Measurements from ENCODE around the gene CLDN7.

Gene CLDN7

GRCh38 chr17:7256766-7257456 lies 5.4 kb downstream of the CLDN7 start:
- H3K4me1 ChIP-seq (ENCODE audit: insufficient read depth, low read length, poor library complexity, severe bottlenecking): peaks cover 13% of the 10 kb centered on the region
- H4K20me1 ChIP-seq (ENCODE audit: insufficient read depth, low read length, poor library complexity, severe bottlenecking): peaks cover 9% of the 10 kb centered on the region
- peaks cover 29% of the 10 kb centered on the region; the same call in 1 of the 2 replicates for H3K36me3 ChIP-seq (ENCODE audit: insufficient read depth, low read length)
- TF ChIP-seq EZH2phosphoT487 (IDR thresholded peaks at IDR 0.05; ENCODE audit: borderline replicate concordance) (no peak), CTCF (conservative IDR thresholded peaks at IDR 0.05; ENCODE audit: low read length) (no peak)
- H2AFZ ChIP-seq (ENCODE audit: low read length): no peak overlapping the region
- H3K4me2 ChIP-seq (ENCODE audit: low read depth, low read length, poor library complexity, severe bottlenecking): no peak overlapping the region
- no peaks in the 10 kb centered on the region for H3K9me2 ChIP-seq (replicated peaks; ENCODE audit: low read depth, low read length)
- H3K27me3 ChIP-seq (ENCODE audit: insufficient read depth, low read length, poor library complexity, severe bottlenecking): no peaks in the 10 kb centered on the region
- no peak overlapping the region for H3K4me3 ChIP-seq (ENCODE audit: low read length, poor library complexity, severe bottlenecking)
- peaks cover 25% of the 10 kb centered on the region for H3K79me2 ChIP-seq (ENCODE audit: insufficient read depth, low read length)
- H3K9me3 ChIP-seq (ENCODE audit: insufficient read depth, low read depth, low read length): no peaks in the 10 kb centered on the region
- H3K9ac ChIP-seq (ENCODE audit: low read depth, low read length, poor library complexity, severe bottlenecking): no peak overlapping the region
- H3F3A ChIP-seq (ENCODE audit: low read depth): no peaks in the 10 kb centered on the region

GRCh38 chr17:7254511-7254910 lies 7.8 kb downstream of the CLDN7 start:
- Histone ChIP-seq H3K79me2 (ENCODE audit: insufficient read depth, low read length) (peaks cover 44% of the 10 kb centered on the region), H2AFZ (ENCODE audit: low read length) (no peak overlapping the region), H3K4me2 (ENCODE audit: low read depth, low read length, poor library complexity, severe bottlenecking) (no peak overlapping the region), H3K36me3 (ENCODE audit: insufficient read depth, low read length) (peaks cover 29% of the 10 kb centered on the region; the same call in 1 of the 2 replicates), H3K4me3 (ENCODE audit: low read length, poor library complexity, severe bottlenecking) (no peak overlapping the region), H3K4me1 (ENCODE audit: insufficient read depth, low read length, poor library complexity, severe bottlenecking) (peaks cover 26% of the 10 kb centered on the region), H3K9me3 (ENCODE audit: insufficient read depth, low read depth, low read length) (no peaks in the 10 kb centered on the region), H3K9ac (ENCODE audit: low read depth, low read length, poor library complexity, severe bottlenecking) (no peak overlapping the region), H3F3A (ENCODE audit: low read depth) (no peaks in the 10 kb centered on the region), H3K27me3 (ENCODE audit: insufficient read depth, low read length, poor library complexity, severe bottlenecking) (no peaks in the 10 kb centered on the region), H3K9me2 (replicated peaks; ENCODE audit: low read depth, low read length) (no peaks in the 10 kb centered on the region), H4K20me1 (ENCODE audit: insufficient read depth, low read length, poor library complexity, severe bottlenecking) (peaks cover 24% of the 10 kb centered on the region)
- TF ChIP-seq EZH2phosphoT487 (IDR thresholded peaks at IDR 0.05; ENCODE audit: borderline replicate concordance) (no peak), CTCF (conservative IDR thresholded peaks at IDR 0.05; ENCODE audit: low read length) (no peak)

- Histone ChIP-seq H3K9ac (ENCODE audit: low read depth, low read length, poor library complexity, severe bottlenecking) (peak overlapping the region; percentile 87), H3K4me1 (ENCODE audit: insufficient read depth, low read length, poor library complexity, severe bottlenecking) (peaks cover 37% of the 10 kb centered on the region), H3F3A (ENCODE audit: low read depth) (no peaks in the 10 kb centered on the region), H3K9me3 (ENCODE audit: insufficient read depth, low read depth, low read length) (no peaks in the 10 kb centered on the region), H4K20me1 (ENCODE audit: insufficient read depth, low read length, poor library complexity, severe bottlenecking) (peaks cover 35% of the 10 kb centered on the region), H3K27me3 (ENCODE audit: insufficient read depth, low read length, poor library complexity, severe bottlenecking) (no peaks in the 10 kb centered on the region), H2AFZ (ENCODE audit: low read length) (no peak overlapping the region), H3K9me2 (replicated peaks; ENCODE audit: low read depth, low read length) (no peaks in the 10 kb centered on the region), H3K79me2 (ENCODE audit: insufficient read depth, low read length) (peaks cover 58% of the 10 kb centered on the region), H3K4me3 (ENCODE audit: low read length, poor library complexity, severe bottlenecking) (peak overlapping the region; percentile 84), H3K36me3 (ENCODE audit: insufficient read depth, low read length) (peaks cover 18% of the 10 kb centered on the region; the same call in 1 of the 2 replicates), H3K4me2 (ENCODE audit: low read depth, low read length, poor library complexity, severe bottlenecking) (peak overlapping the region; percentile 87)
- TF ChIP-seq EZH2phosphoT487 (IDR thresholded peaks at IDR 0.05; ENCODE audit: borderline replicate concordance) (no peak), CTCF (conservative IDR thresholded peaks at IDR 0.05; ENCODE audit: low read length) (no peak)
Observed at GRCh38 chr17:7253082-7253481, 9.2 kb downstream of the CLDN7 start.
